ENCODE results near the gene PIM1.

DNA sequence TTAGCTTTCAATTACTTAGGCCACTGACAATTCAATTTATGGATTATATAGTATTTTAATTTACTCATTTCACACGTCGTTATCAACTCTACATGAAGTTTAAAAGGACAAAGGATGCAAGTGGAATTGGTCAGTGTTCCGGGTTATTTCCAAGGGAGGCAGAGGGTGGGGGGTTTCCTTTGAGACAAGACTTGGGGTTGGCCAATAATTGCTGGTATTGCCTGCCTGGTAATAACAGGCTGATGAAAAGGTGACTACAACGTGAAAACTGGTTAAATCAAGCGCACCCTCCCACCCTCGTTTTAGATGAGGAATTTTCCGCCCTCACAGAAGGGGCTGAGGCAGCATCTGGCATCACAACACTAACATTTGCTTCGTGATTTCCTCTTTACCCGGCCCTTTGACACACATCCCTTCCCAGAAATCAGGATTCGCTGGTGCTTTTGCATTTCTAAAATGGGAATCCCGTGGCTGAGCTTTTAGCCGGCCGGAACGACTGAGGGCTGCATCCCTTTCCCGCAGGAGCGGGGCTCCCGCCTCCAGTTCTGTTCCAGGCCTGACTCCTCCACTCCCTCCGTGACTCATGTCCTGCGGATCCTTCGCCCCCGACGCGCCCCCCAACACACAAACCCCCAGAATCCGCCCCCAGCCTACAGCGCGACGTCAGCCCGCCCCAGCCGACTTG lies 999 bp upstream of the PIM1 start:
- TF ChIP-seq EGR1 (conservative IDR thresholded peaks at IDR 0.05) (peak; percentile 93), YY1 (IDR thresholded peaks at IDR 0.05; ENCODE audit: borderline replicate concordance in 1 of 3, control insufficient read depth in 1 of 3, extremely low read depth in 1 of 3, insufficient read depth in 3 of 3, insufficient read length in 1 of 3, insufficient replicate concordance in 2 of 3, low read depth in 1 of 3, low read length in 2 of 3) (no peak), JUN (IDR thresholded peaks at IDR 0.05; ENCODE audit: borderline replicate concordance, low read depth, low read length) (no peak), JUN (CRISPR knock-in tag; IDR thresholded peaks at IDR 0.05; ENCODE audit: borderline replicate concordance) (no peak), POLR2A (conservative IDR thresholded peaks at IDR 0.05) (no peak; the same call in 1 of the 2 replicates), TEAD4 (IDR thresholded peaks at IDR 0.05; ENCODE audit: low read length) (no peak), TEAD4 (CRISPR knock-in tag; IDR thresholded peaks at IDR 0.05; ENCODE audit: borderline replicate concordance) (no peak), CREM (IDR thresholded peaks at IDR 0.05; ENCODE audit: low read depth) (no peak), TBP (optimal IDR thresholded peaks at IDR 0.05; ENCODE audit: low read depth, low read length) (no peak), ZEB2 (IDR thresholded peaks at IDR 0.05) (no peak)
- TF ChIP-seq, protein P1, sequence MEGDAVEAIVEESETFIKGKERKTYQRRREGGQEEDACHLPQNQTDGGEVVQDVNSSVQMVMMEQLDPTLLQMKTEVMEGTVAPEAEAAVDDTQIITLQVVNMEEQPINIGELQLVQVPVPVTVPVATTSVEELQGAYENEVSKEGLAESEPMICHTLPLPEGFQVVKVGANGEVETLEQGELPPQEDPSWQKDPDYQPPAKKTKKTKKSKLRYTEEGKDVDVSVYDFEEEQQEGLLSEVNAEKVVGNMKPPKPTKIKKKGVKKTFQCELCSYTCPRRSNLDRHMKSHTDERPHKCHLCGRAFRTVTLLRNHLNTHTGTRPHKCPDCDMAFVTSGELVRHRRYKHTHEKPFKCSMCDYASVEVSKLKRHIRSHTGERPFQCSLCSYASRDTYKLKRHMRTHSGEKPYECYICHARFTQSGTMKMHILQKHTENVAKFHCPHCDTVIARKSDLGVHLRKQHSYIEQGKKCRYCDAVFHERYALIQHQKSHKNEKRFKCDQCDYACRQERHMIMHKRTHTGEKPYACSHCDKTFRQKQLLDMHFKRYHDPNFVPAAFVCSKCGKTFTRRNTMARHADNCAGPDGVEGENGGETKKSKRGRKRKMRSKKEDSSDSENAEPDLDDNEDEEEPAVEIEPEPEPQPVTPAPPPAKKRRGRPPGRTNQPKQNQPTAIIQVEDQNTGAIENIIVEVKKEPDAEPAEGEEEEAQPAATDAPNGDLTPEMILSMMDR (IDR thresholded peaks at IDR 0.05 in 2 of 3, conservative IDR thresholded peaks at IDR 0.05 in 1 of 3; ENCODE audit: insufficient read depth in 2 of 3, low read depth in 1 of 3, low read length in 3 of 3): no peak
- TF ChIP-seq, protein P2, sequence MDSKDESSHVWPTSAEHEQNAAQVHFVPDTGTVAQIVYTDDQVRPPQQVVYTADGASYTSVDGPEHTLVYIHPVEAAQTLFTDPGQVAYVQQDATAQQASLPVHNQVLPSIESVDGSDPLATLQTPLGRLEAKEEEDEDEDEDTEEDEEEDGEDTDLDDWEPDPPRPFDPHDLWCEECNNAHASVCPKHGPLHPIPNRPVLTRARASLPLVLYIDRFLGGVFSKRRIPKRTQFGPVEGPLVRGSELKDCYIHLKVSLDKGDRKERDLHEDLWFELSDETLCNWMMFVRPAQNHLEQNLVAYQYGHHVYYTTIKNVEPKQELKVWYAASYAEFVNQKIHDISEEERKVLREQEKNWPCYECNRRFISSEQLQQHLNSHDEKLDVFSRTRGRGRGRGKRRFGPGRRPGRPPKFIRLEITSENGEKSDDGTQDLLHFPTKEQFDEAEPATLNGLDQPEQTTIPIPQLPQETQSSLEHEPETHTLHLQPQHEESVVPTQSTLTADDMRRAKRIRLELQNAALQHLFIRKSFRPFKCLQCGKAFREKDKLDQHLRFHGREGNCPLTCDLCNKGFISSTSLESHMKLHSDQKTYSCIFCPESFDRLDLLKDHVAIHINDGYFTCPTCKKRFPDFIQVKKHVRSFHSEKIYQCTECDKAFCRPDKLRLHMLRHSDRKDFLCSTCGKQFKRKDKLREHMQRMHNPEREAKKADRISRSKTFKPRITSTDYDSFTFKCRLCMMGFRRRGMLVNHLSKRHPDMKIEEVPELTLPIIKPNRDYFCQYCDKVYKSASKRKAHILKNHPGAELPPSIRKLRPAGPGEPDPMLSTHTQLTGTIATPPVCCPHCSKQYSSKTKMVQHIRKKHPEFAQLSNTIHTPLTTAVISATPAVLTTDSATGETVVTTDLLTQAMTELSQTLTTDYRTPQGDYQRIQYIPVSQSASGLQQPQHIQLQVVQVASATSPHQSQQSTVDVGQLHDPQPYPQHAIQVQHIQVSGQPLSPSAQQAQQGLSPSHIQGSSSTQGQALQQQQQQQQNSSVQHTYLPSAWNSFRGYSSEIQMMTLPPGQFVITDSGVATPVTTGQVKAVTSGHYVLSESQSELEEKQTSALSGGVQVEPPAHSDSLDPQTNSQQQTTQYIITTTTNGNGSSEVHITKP (IDR thresholded peaks at IDR 0.05; ENCODE audit: partially characterized antibody): no peak
- TF ChIP-seq, protein P3, sequence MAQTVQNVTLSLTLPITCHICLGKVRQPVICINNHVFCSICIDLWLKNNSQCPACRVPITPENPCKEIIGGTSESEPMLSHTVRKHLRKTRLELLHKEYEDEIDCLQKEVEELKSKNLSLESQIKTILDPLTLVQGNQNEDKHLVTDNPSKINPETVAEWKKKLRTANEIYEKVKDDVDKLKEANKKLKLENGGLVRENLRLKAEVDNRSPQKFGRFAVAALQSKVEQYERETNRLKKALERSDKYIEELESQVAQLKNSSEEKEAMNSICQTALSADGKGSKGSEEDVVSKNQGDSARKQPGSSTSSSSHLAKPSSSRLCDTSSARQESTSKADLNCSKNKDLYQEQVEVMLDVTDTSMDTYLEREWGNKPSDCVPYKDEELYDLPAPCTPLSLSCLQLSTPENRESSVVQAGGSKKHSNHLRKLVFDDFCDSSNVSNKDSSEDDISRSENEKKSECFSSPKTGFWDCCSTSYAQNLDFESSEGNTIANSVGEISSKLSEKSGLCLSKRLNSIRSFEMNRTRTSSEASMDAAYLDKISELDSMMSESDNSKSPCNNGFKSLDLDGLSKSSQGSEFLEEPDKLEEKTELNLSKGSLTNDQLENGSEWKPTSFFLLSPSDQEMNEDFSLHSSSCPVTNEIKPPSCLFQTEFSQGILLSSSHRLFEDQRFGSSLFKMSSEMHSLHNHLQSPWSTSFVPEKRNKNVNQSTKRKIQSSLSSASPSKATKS (CRISPR knock-in tag; IDR thresholded peaks at IDR 0.05): no peak
